Tibial nerve (tissue), 4 donors: ENCODE measurements around the gene SMIM3. TPM values are rescaled to one million over a fixed set of nuclear protein-coding genes. Genes with fewer than 3 reads are reported as not detected.
"Not testable (repeated sequence)": the region's sequence is repeated elsewhere in the genome, so short reads cannot be mapped to it uniquely, and the experiment has no call there.

Source experiments
- DNase-seq, 2 donors: peaks; one replicate each; pipeline ENCODE4 v3.0.0-alpha.2; 2019; ENCODE audit warnings: low spot score in 2 of 2
- H3K27ac ChIP-seq, 4 donors: fragments of 200-600 bp; sonication (generic) in 3 of 4; one replicate each; pipeline ENCODE4 v1.5.1; 2017 to 2019; ENCODE audit warnings: mild to moderate bottlenecking in 1 of 4
- H3K27me3 ChIP-seq, 2 donors: fragments of 200-600 bp; sonication (generic) in 1 of 2; one replicate each; pipeline versions ENCODE4 v1.5.1 to v1.6.0; 2017 to 2019
- H3K36me3 ChIP-seq, 3 donors: fragments of 200-600 bp; sonication (generic); one replicate each; pipeline ENCODE4 v1.5.1; 2018 to 2019
- H3K4me1 ChIP-seq, 4 donors: fragments of 200-600 bp; sonication (generic) in 3 of 4; one replicate each; pipeline ENCODE4 v1.5.1; 2017 to 2019
- H3K4me3 ChIP-seq, 4 donors: fragments of 200-600 bp; sonication (generic) in 3 of 4; one replicate each; pipeline ENCODE4 v1.5.1; 2017 to 2019; ENCODE audit warnings: mild to moderate bottlenecking in 1 of 4, moderate library complexity in 1 of 4
- H3K9me3 ChIP-seq, 4 donors: fragments of 200-600 bp; sonication (generic) in 3 of 4; one replicate each; pipeline ENCODE4 v1.5.1; 2017 to 2019
- CTCF ChIP-seq, 5 experiments: fragments of 200-600 bp in 3 of 5; fragments of 450-650 bp in 2 of 5; sonication (generic) in 3 of 5; IDR thresholded peaks; one replicate each; pipeline ENCODE4 v1.5.1; 2016 to 2019; ENCODE audit warnings: antibody characterized with exemption in 5 of 5, mild to moderate bottlenecking in 3 of 5, moderate library complexity in 2 of 5
- EP300 ChIP-seq, 2 donors: sonication (generic); formaldehyde crosslinking; IDR thresholded peaks; one replicate each; pipeline ENCODE4 v1.6.1; 2017; ENCODE audit warnings: antibody characterized with exemption in 2 of 2, mild to moderate bottlenecking in 1 of 2
- POLR2A ChIP-seq, 2 donors: fragments of 450-650 bp; IDR thresholded peaks; one replicate each; pipeline ENCODE4 v1.6.1; 2017; ENCODE audit warnings: antibody characterized with exemption in 2 of 2, mild to moderate bottlenecking in 2 of 2, moderate library complexity in 2 of 2
- WGBS, 2 donors: methylation state at CpG; one replicate each; pipeline ENCODE4 v1.1.5; 2018; 5-methylcytosine and 5-hydroxymethylcytosine counted together
- total RNA-seq, 4 donors: library from RNA; depleted of rRNA; stranded (reverse); fragments of >200 nt; gene quantifications; one replicate each; pipeline ENCODE4 v1.1.0, GENCODE V29; 2016

Gene SMIM3
- total RNA-seq, 4 donors from 2014 or later = 33.0 to 54.3 (median 38.3) TPM

DNA sequence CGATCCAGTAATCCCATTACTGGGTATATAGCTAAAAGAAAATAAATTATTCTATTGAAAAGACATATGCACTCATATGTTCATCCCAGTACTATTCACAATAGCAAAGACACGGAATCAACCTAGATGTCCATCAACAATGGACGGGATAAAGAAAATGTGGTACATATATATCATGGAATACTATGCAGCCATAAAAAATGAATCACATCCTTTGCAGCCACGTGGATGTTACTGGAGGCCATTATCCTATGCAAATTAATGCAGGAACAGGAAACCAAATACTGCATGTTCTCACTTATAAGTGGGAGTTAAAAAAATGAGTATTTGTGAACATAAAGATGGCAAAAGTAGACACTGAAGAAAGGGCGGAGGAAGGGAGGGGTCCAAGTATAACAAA, 51.2 kb downstream of the SMIM3 start:
- Histone ChIP-seq H3K9me3 (peaks cover 0 to 41% (median 0%) of the 10 kb centered on the region in 4 donors), H3K27me3 (no peaks in the 10 kb centered on the region), H3K4me3 (no peak overlapping the region), H3K4me1 (no peaks in the 10 kb centered on the region), H3K27ac (no peak overlapping the region), H3K36me3 (no peaks in the 10 kb centered on the region)
- WGBS, 2 donors = 78% methylated on average over 5 of the region's 5 CpGs
- no peak for TF ChIP-seq POLR2A (IDR thresholded peaks at IDR 0.05)
- DNase-seq = no peak

DNA sequence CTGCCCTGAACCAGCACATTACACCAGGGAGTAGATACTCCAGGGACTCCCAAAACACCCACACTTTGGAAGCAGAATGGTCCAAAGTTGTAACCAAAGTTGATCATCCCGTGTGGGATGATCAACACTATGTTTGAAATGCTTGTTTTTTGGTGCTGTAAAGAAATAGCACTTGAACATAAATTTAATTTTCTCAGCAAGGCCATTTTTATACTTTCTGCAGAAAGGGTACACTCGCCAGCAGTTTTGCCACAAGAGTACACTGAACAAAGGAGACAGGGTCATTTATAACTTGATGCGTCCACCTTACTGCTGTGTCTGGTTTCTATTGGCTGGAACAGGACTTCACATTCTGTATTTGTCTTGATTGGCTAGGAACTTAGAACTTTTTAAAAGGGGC, 53.3 kb downstream of the SMIM3 start:
- 80 to 90% methylated on average over 3 of the region's 3 CpGs for WGBS, 2 donors
- H3K36me3 ChIP-seq, H3K4me1 ChIP-seq, H3K27ac ChIP-seq, H3K27me3 ChIP-seq, DNase-seq, H3K4me3 ChIP-seq: not testable (repeated sequence)
- H3K9me3 ChIP-seq = peaks cover 0 to 41% (median 0%) of the 10 kb centered on the region in 4 donors

GRCh38 chr5:150836064-150836463, 57.5 kb downstream of the SMIM3 start:
- Histone ChIP-seq H3K9me3 (peaks cover 0 to 19% (median 0%) of the 10 kb centered on the region in 4 donors), H3K4me1 (no peaks in the 10 kb centered on the region), H3K27me3 (no peaks in the 10 kb centered on the region), H3K27ac (no peak overlapping the region), H3K4me3 (no peak overlapping the region), H3K36me3 (no peaks in the 10 kb centered on the region)
- TF ChIP-seq CTCF (IDR thresholded peaks at IDR 0.05) = no peak
- TF ChIP-seq EP300 (IDR thresholded peaks at IDR 0.05) = no peak
- no peak for TF ChIP-seq POLR2A (IDR thresholded peaks at IDR 0.05)
- no peak for DNase-seq
- WGBS, 2 donors = 79 to 83% methylated on average over 5 of the region's 5 CpGs

- DNase-seq = no peak
- no peaks in the 10 kb centered on the region for H3K36me3 ChIP-seq
- H3K4me1 ChIP-seq = no peaks in the 10 kb centered on the region
- peaks cover 0 to 13% (median 0%) of the 10 kb centered on the region in 4 donors for H3K9me3 ChIP-seq
- H3K27ac ChIP-seq = no peak overlapping the region
- H3K27me3 ChIP-seq = no peaks in the 10 kb centered on the region
- TF ChIP-seq EP300 (IDR thresholded peaks at IDR 0.05) = no peak
- no peak for TF ChIP-seq POLR2A (IDR thresholded peaks at IDR 0.05)
- TF ChIP-seq CTCF (IDR thresholded peaks at IDR 0.05) = no peak
- no peak overlapping the region for H3K4me3 ChIP-seq
- 86 to 89% methylated on average over 3 of the region's 3 CpGs for WGBS, 2 donors
These were observed 58.1 kb downstream of the SMIM3 start for GRCh38 chr5:150836703-150837102.

- H3K4me1 ChIP-seq, H3K4me3 ChIP-seq, H3K27ac ChIP-seq, H3K27me3 ChIP-seq, H3K9me3 ChIP-seq, H3K36me3 ChIP-seq, DNase-seq: not testable (repeated sequence)
- WGBS, 2 donors = 72 to 94% methylated on average over 17 to 23 of the region's 32 CpGs
These were observed 66.8 kb downstream of the SMIM3 start for GRCh38 chr5:150845185-150845859.

DNA sequence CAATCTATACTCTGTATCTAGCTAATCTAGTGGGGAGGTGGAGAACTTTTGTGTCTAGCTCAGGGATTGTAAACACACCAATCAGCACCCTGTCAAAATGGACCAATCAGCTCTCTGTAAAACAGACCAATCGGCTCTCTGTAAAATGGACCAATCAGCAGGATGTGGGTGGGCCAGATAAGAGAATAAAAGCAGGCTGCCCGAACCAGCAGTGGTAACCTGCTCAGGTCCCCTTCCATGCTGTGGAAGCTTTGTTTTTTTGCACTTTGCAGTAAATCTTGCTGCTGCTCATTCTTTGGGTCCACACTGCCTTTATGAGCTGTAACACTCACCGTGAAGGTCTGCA, 67.7 kb downstream of the SMIM3 start, which contains the start of gene IRGM:
Gene IRGM, plus strand, starts transcription at position 214 of the 346 bp plus-strand sequence. CDS start 1,603 bp downstream, outside the sequence.
- not testable (repeated sequence) for H3K27me3 ChIP-seq, H3K27ac ChIP-seq, DNase-seq, H3K4me1 ChIP-seq, H3K36me3 ChIP-seq, H3K9me3 ChIP-seq
- WGBS, 2 donors = 82 to 84% methylated on average over 3 of the region's 3 CpGs
- H3K4me3 ChIP-seq = peak within 1 kb of the TSS in 1 of 4 donors; percentile 19

Other genes with a start within 250 kb of the SMIM3 start
- gene SYNPO, start 138.1 kb upstream of the SMIM3 start, total RNA-seq = 10 to 100 TPM; 58.4 to 71.5 (median 63.5) TPM
- gene MYOZ3, start 117.5 kb upstream of the SMIM3 start, total RNA-seq = 1 to 10 TPM in 3 of 4 donors, under 1 TPM in 1; 0.30 to 9.0 (median 4.6) TPM
- gene RBM22, start 77.7 kb upstream of the SMIM3 start, total RNA-seq = 10 to 100 TPM; 24.7 to 41.6 (median 33.2) TPM
- gene DCTN4, start 19.7 kb upstream of the SMIM3 start, total RNA-seq = 10 to 100 TPM; 38.0 to 80.2 (median 63.4) TPM
- gene IRGM, start 67.8 kb downstream of the SMIM3 start, total RNA-seq = not detected
- gene ZNF300, start 126.2 kb downstream of the SMIM3 start, total RNA-seq = 10 to 100 TPM in 1 of 4 donors, 1 to 10 TPM in 3; 6.3 to 10.5 (median 7.8) TPM
- gene GPX3, start 241.8 kb downstream of the SMIM3 start, total RNA-seq = 1,000 to 10,000 TPM; 3,864 to 9,036 (median 5,113) TPM